H9 (cell line): ENCODE measurements around the gene CD164L2. TPM values are rescaled to one million over a fixed set of nuclear protein-coding genes. Genes with fewer than 3 reads are reported as not detected.

Experiments
- DNase-seq: peaks from one replicate; pipeline ENCODE4 v3.0.0-alpha.2; 2017
- H2AFZ ChIP-seq: one replicate; pipeline ENCODE4 v1.6.1; 2013; ENCODE audit warnings: mild to moderate bottlenecking, low read length, control low read depth, moderate library complexity
- H2AK5ac ChIP-seq: 2 replicates; pipeline ENCODE4 v1.6.1; 2013; ENCODE audit warnings: low read length, control low read depth, mixed read lengths; ENCODE audit not compliant: insufficient read length
- H2BK120ac ChIP-seq: one replicate; pipeline ENCODE4 v1.6.1; 2013; ENCODE audit warnings: low read depth, mild to moderate bottlenecking, low read length, control low read depth, inconsistent platforms; ENCODE audit not compliant: poor library complexity, severe bottlenecking
- H2BK12ac ChIP-seq: 2 replicates; pipeline ENCODE4 v1.6.1; 2013; ENCODE audit warnings: low read length, control low read depth, mixed read lengths, low read depth; ENCODE audit not compliant: insufficient read length
- H2BK15ac ChIP-seq: 2 replicates; pipeline ENCODE4 v1.6.1; 2013; ENCODE audit warnings: low read depth, low read length, control low read depth
- H2BK20ac ChIP-seq: one replicate; pipeline ENCODE4 v1.6.1; 2013; ENCODE audit warnings: low read depth, mild to moderate bottlenecking, low read length, control low read depth, inconsistent platforms; ENCODE audit not compliant: poor library complexity, severe bottlenecking
- H2BK5ac ChIP-seq: 2 replicates; pipeline ENCODE4 v1.6.1; 2013; ENCODE audit warnings: low read length, control low read depth, mixed read lengths; ENCODE audit not compliant: insufficient read length
- H3K14ac ChIP-seq: 2 replicates; pipeline ENCODE4 v1.6.1; 2013; ENCODE audit warnings: low read length, control low read depth; ENCODE audit not compliant: insufficient read depth
- H3K18ac ChIP-seq: 2 replicates; pipeline ENCODE4 v1.6.1; 2013; ENCODE audit warnings: low read depth, mild to moderate bottlenecking, mixed read lengths, low read length, control low read depth; ENCODE audit not compliant: insufficient read length
- H3K23ac ChIP-seq: 2 replicates; pipeline ENCODE4 v1.6.1; 2013; ENCODE audit warnings: low read length, control low read depth, mixed read lengths, low read depth; ENCODE audit not compliant: insufficient read length
- H3K23me2 ChIP-seq: 2 replicates; pipeline ENCODE4 v1.6.1; 2013; ENCODE audit warnings: low read depth, mild to moderate bottlenecking, mixed read lengths, low read length, control low read depth; ENCODE audit not compliant: insufficient read length, poor library complexity, severe bottlenecking
- H3K27ac ChIP-seq: 2 replicates; pipeline ENCODE4 v1.5.1; 2013; ENCODE audit warnings: low read length, control low read depth, mixed read lengths, low read depth; ENCODE audit not compliant: insufficient read length
- H3K27me3 ChIP-seq: 2 replicates; pipeline ENCODE4 v1.6.1; 2013; ENCODE audit warnings: low read length, control low read depth, inconsistent platforms; ENCODE audit not compliant: insufficient read depth
- H3K4ac ChIP-seq: 2 replicates; pipeline ENCODE4 v1.6.1; 2013; ENCODE audit warnings: low read depth, mild to moderate bottlenecking, control low read depth, inconsistent platforms, low read length, moderate library complexity
- H3K4me1 ChIP-seq: 2 replicates; pipeline ENCODE4 v1.6.1; 2013; ENCODE audit warnings: low read length, control low read depth, inconsistent platforms; ENCODE audit not compliant: insufficient read depth
- H3K4me2 ChIP-seq: 2 replicates; pipeline ENCODE4 v1.6.1; 2013; ENCODE audit warnings: low read length, control low read depth, mixed read lengths; ENCODE audit not compliant: insufficient read length, insufficient read depth
- H3K56ac ChIP-seq: 2 replicates; pipeline ENCODE4 v1.6.1; 2013; ENCODE audit warnings: low read depth, mild to moderate bottlenecking, mixed read lengths, low read length, control low read depth; ENCODE audit not compliant: insufficient read length
- H3K79me1 ChIP-seq: 2 replicates; pipeline ENCODE4 v1.6.1; 2013; ENCODE audit warnings: low read depth, mild to moderate bottlenecking, moderate library complexity, low read length, control low read depth, inconsistent platforms; ENCODE audit not compliant: insufficient read depth, poor library complexity, severe bottlenecking
- H3K79me2 ChIP-seq: 2 replicates; pipeline ENCODE4 v1.6.1; 2013; ENCODE audit warnings: low read length, control low read depth, inconsistent platforms; ENCODE audit not compliant: insufficient read depth
- H3K9ac ChIP-seq: 2 replicates; pipeline ENCODE4 v1.6.1; 2013; ENCODE audit warnings: low read length, control low read depth, mixed read lengths; ENCODE audit not compliant: insufficient read length; ENCODE audit errors: extremely low read depth
- H3K9me3 ChIP-seq: one replicate; pipeline ENCODE4 v1.6.1; 2013; ENCODE audit warnings: low read depth, low read length, inconsistent platforms; ENCODE audit not compliant: control insufficient read depth
- H3T11ph ChIP-seq: one replicate; pipeline ENCODE4 v1.6.1; 2013; ENCODE audit warnings: mild to moderate bottlenecking, low read length, control low read depth, inconsistent platforms
- H4K20me1 ChIP-seq: one replicate; pipeline ENCODE4 v1.6.1; 2013; ENCODE audit not compliant: control insufficient read depth, insufficient read length, insufficient read depth
- H4K5ac ChIP-seq: 2 replicates; pipeline ENCODE4 v1.6.1; 2013; ENCODE audit warnings: low read depth, mild to moderate bottlenecking, mixed read lengths, low read length, control low read depth; ENCODE audit not compliant: insufficient read length
- H4K8ac ChIP-seq: replicated peaks from 2 replicates; pipeline ENCODE4 v1.6.1; 2013; ENCODE audit warnings: low read length, control low read depth, mixed read lengths, low read depth; ENCODE audit not compliant: insufficient read length
- H4K91ac ChIP-seq: 2 replicates; pipeline ENCODE4 v1.6.1; 2013; ENCODE audit warnings: low read depth, mild to moderate bottlenecking, moderate library complexity, mixed read lengths, low read length, control low read depth; ENCODE audit not compliant: insufficient read length
- H3K27ac Mint-ChIP-seq, 3 experiments: 2 replicates in 2 of 3; 3 replicates in 1 of 3; pipeline ENCODE4 v1.8.0; 2020 to 2021; ENCODE audit warnings: mixed read lengths in 3 of 3, mild to moderate bottlenecking in 1 of 3, moderate library complexity in 1 of 3
- H3K27me3 Mint-ChIP-seq: 2 replicates; pipeline ENCODE4 v1.8.0; 2021; ENCODE audit warnings: low read depth, mild to moderate bottlenecking, moderate library complexity, mixed read lengths
- H3K36me3 Mint-ChIP-seq, 3 experiments: 2 replicates in 2 of 3; 3 replicates in 1 of 3; pipeline ENCODE4 v1.8.0; 2020 to 2021; ENCODE audit warnings: low read depth in 3 of 3, mixed read lengths in 3 of 3; ENCODE audit not compliant: insufficient read depth in 1 of 3
- H3K4me1 Mint-ChIP-seq, 2 experiments: 2 replicates each; pipeline ENCODE4 v1.8.0; 2020; ENCODE audit warnings: mixed read lengths in 2 of 2
- H3K4me3 Mint-ChIP-seq, 2 experiments: 2 replicates in 1 of 2; 3 replicates in 1 of 2; pipeline ENCODE4 v1.8.0; 2020 to 2021; ENCODE audit warnings: mild to moderate bottlenecking in 2 of 2, mixed read lengths in 2 of 2, moderate library complexity in 1 of 2
- H3K9me3 Mint-ChIP-seq, 2 experiments: 2 replicates in 1 of 2; 3 replicates in 1 of 2; pipeline ENCODE4 v1.8.0; 2020; ENCODE audit warnings: mild to moderate bottlenecking in 2 of 2, mixed read lengths in 2 of 2, moderate library complexity in 1 of 2
- CTCF ChIP-seq: fragments of 200-600 bp; sonication (generic); conservative IDR thresholded peaks from 3 replicates; pipeline ENCODE4 v1.8.0; 2021; ENCODE audit warnings: antibody characterized with exemption, mild to moderate bottlenecking
- WGBS: extraction: QIAGEN DNeasy Blood & Tissue Kit; methylation state at CpG from one replicate; pipeline ENCODE4 v1.1.7; 2013; ENCODE audit warnings: missing lambda C conversion rate, low lambda C conversion rate, mixed read lengths; ENCODE audit not compliant: insufficient read length; ENCODE audit errors: extremely low coverage; 5-methylcytosine and 5-hydroxymethylcytosine counted together
- total RNA-seq: library from RNA; stranded (reverse); gene quantifications from 2 replicates; pipeline ENCODE4 v1.2.1, GENCODE V29; 2021

Gene CD164L2
- total RNA-seq, 1 experiment from 2014 or later = 1.2 TPM

GRCh38 chr1:27409669-27410068 is 26.5 kb upstream of the CD164L2 start:
- H3K36me3 Mint-ChIP-seq = peaks cover 30 to 65% (median 63%) of the 10 kb centered on the region in 3 experiments; a peak in 6 of 7 replicates
- H3K56ac ChIP-seq = no peak overlapping the region
- WGBS = no CpG with 5 or more reads among the region's 11 CpGs

More at GRCh38 chr1:27409669-27410068, 26.5 kb upstream of the CD164L2 start:
- H4K8ac ChIP-seq = no peak overlapping the region
- no peak overlapping the region for H2BK12ac ChIP-seq
- no peak overlapping the region for H4K5ac ChIP-seq
- H2BK120ac ChIP-seq = no peak overlapping the region
- no peak overlapping the region for H3K4ac ChIP-seq
- no peaks in the 10 kb centered on the region for H4K20me1 ChIP-seq
- H2BK5ac ChIP-seq = no peak overlapping the region
- H2AFZ ChIP-seq = no peak overlapping the region
- no peaks in the 10 kb centered on the region for H3K9me3 ChIP-seq
- Mint-ChIP-seq H3K4me3 (no peak overlapping the region), H3K27ac (0 out of 7 replicates have a peak overlapping the region, but pooled peaks of 1 of the 3 experiments have one; percentile 27), H3K27me3 (no peaks in the 10 kb centered on the region), H3K4me1 (peaks cover 16 to 24% of the 10 kb centered on the region in 2 experiments), H3K9me3 (no peaks in the 10 kb centered on the region)
- H3K23ac ChIP-seq = no peak overlapping the region
- no peaks in the 10 kb centered on the region for H3K79me2 ChIP-seq
- no peaks in the 10 kb centered on the region for H3K23me2 ChIP-seq
- H3K18ac ChIP-seq = no peak overlapping the region
- H3K4me2 ChIP-seq = no peak overlapping the region
- H4K91ac ChIP-seq = no peak overlapping the region
- H3K4me1 ChIP-seq = no peaks in the 10 kb centered on the region
- TF ChIP-seq CTCF = no peak
- H2AK5ac ChIP-seq = no peak overlapping the region
- no peak overlapping the region for H3K9ac ChIP-seq
- no peak overlapping the region for H3K27ac ChIP-seq
- no peak for DNase-seq
- no peaks in the 10 kb centered on the region for H3K79me1 ChIP-seq
- H3K14ac ChIP-seq = no peak overlapping the region; the same call in 1 of the 2 replicates
- no peaks in the 10 kb centered on the region for H3K27me3 ChIP-seq
- H2BK15ac ChIP-seq = no peak overlapping the region
- no peak overlapping the region for H3T11ph ChIP-seq
- H2BK20ac ChIP-seq = no peak overlapping the region
